Smooth muscle cell (in vitro differentiated cells): Measurements from ENCODE around the gene ELP2. TPM values are rescaled to one million over a fixed set of nuclear protein-coding genes. Genes with fewer than 3 reads are reported as not detected.

Source experiments
- DNase-seq: peaks from one replicate; lab custom pipeline; 2025; ENCODE audit not compliant: unreplicated experiment; lab: John Stamatoyannopoulos, UW
- H2AFZ ChIP-seq: fragments of 200-600 bp; sonication (generic); 2 replicates; pipeline ENCODE4 v1.6.0; 2016; ENCODE audit warnings: antibody characterized with exemption, low read depth, mild to moderate bottlenecking
- H3F3A ChIP-seq: fragments of 200-600 bp; sonication (generic); 2 replicates; pipeline ENCODE4 v1.6.0; 2017; ENCODE audit warnings: antibody characterized with exemption, low read depth
- H3K27ac ChIP-seq: fragments of 200-600 bp; sonication (generic); 2 replicates; pipeline ENCODE4 v1.5.1; 2016; ENCODE audit warnings: low read depth, mild to moderate bottlenecking
- H3K27me3 ChIP-seq: fragments of 200-600 bp; sonication (generic); 2 replicates; pipeline ENCODE4 v1.6.1; 2016; ENCODE audit warnings: low read depth, mild to moderate bottlenecking
- H3K36me3 ChIP-seq: fragments of 200-600 bp; sonication (generic); 2 replicates; pipeline ENCODE4 v1.5.1; 2016; ENCODE audit warnings: low read depth
- H3K4me1 ChIP-seq: fragments of 200-600 bp; sonication (generic); 2 replicates; pipeline ENCODE4 v1.5.1; 2016; ENCODE audit warnings: low read depth
- H3K4me2 ChIP-seq: fragments of 200-600 bp; sonication (generic); 2 replicates; pipeline ENCODE4 v1.6.0; 2016; ENCODE audit warnings: mild to moderate bottlenecking
- H3K4me3 ChIP-seq: fragments of 200-600 bp; sonication (generic); 2 replicates; pipeline ENCODE4 v1.5.1; 2016; ENCODE audit warnings: mild to moderate bottlenecking
- H3K79me2 ChIP-seq: fragments of 200-600 bp; sonication (generic); 2 replicates; pipeline ENCODE4 v1.6.0; 2016; ENCODE audit warnings: low read depth, mild to moderate bottlenecking
- H3K9ac ChIP-seq: fragments of 200-600 bp; sonication (generic); 2 replicates; pipeline ENCODE4 v1.6.0; 2016; ENCODE audit warnings: low read depth
- H3K9me3 ChIP-seq: fragments of 200-600 bp; sonication (generic); replicated peaks from 2 replicates; pipeline ENCODE4 v1.5.1; 2016; ENCODE audit warnings: low read depth
- H4K20me1 ChIP-seq: fragments of 200-600 bp; sonication (generic); 2 replicates; pipeline ENCODE4 v1.6.0; 2016; ENCODE audit warnings: low read depth
- CTCF ChIP-seq: fragments of 200-600 bp; sonication (generic); IDR thresholded peaks from 2 replicates; pipeline ENCODE4 v1.5.1; 2017; ENCODE audit warnings: borderline replicate concordance, mild to moderate bottlenecking, antibody characterized with exemption; ENCODE audit not compliant: insufficient read depth, poor library complexity, severe bottlenecking
- WGBS: methylation state at CpG from one replicate; pipeline ENCODE4 v1.1.7; 2016; ENCODE audit warnings: low lambda C conversion rate; 5-methylcytosine and 5-hydroxymethylcytosine counted together
- polyA plus RNA-seq: library from polyadenylated mRNA; unstranded; fragments of >200 nt; fragmentation: Nextera tagmentation; extraction: Ambion mirVana; gene quantifications from 2 replicates; pipeline ENCODE4 v1.2.1, GENCODE V29; 2016
- total RNA-seq: library from RNA; depleted of rRNA; stranded (reverse); fragments of >200 nt; gene quantifications from 2 replicates; pipeline ENCODE4 v1.2.3, GENCODE V29; 2014

The ELP2 gene
- total and polyA plus RNA-seq, 2 experiments from 2014 or later: 69.3 to 90.1 TPM

GRCh38 chr18:36191711-36192110 lies 62.0 kb downstream of the ELP2 start:
- Histone ChIP-seq H3F3A (no peaks in the 10 kb centered on the region), H3K27ac (no peak overlapping the region), H3K9ac (no peak overlapping the region), H3K27me3 (no peaks in the 10 kb centered on the region), H2AFZ (no peak overlapping the region), H3K36me3 (no peaks in the 10 kb centered on the region), H3K9me3 (no peaks in the 10 kb centered on the region), H3K4me3 (no peak overlapping the region), H3K4me1 (peaks cover 2% of the 10 kb centered on the region), H3K79me2 (peaks cover 5% of the 10 kb centered on the region), H3K4me2 (no peak overlapping the region), H4K20me1 (no peaks in the 10 kb centered on the region)
- TF ChIP-seq CTCF: no peak
- 68% methylated on average over 1 of the region's 1 CpG for WGBS
- no peak for DNase-seq

GRCh38 chr18:36194600-36195315 lies 65.1 kb downstream of the ELP2 start:
- Histone ChIP-seq H3K4me3 (no peak overlapping the region), H3K9me3 (no peaks in the 10 kb centered on the region), H3K27ac (no peak overlapping the region), H3K27me3 (no peaks in the 10 kb centered on the region), H3K4me1 (no peaks in the 10 kb centered on the region), H3K4me2 (no peak overlapping the region), H4K20me1 (no peaks in the 10 kb centered on the region), H3K9ac (no peak overlapping the region), H3K79me2 (peaks cover 2% of the 10 kb centered on the region), H3F3A (no peaks in the 10 kb centered on the region), H3K36me3 (no peaks in the 10 kb centered on the region), H2AFZ (no peak overlapping the region)
- no peak for DNase-seq
- 92% methylated on average over 8 of the region's 8 CpGs for WGBS
- no peak for TF ChIP-seq CTCF

GRCh38 chr18:36195427-36196122 lies 65.9 kb downstream of the ELP2 start:
- no peaks in the 10 kb centered on the region for H3F3A ChIP-seq
- no peak for TF ChIP-seq CTCF
- H3K27ac ChIP-seq: no peak overlapping the region
- H3K4me2 ChIP-seq: no peak overlapping the region
- no peaks in the 10 kb centered on the region for H3K36me3 ChIP-seq
- DNase-seq: no peak
- H3K79me2 ChIP-seq: no peaks in the 10 kb centered on the region
- H3K27me3 ChIP-seq: no peaks in the 10 kb centered on the region
- no peaks in the 10 kb centered on the region for H3K9me3 ChIP-seq
- H4K20me1 ChIP-seq: no peaks in the 10 kb centered on the region
- no peak overlapping the region for H3K4me3 ChIP-seq
- H2AFZ ChIP-seq: no peak overlapping the region
- no peak overlapping the region for H3K9ac ChIP-seq
- no peaks in the 10 kb centered on the region for H3K4me1 ChIP-seq
- 93% methylated on average over 3 of the region's 3 CpGs for WGBS
